D721Med (cell line): Measurements from ENCODE around the gene IL6R.

ENCODE experiments used
- DNase-seq: peaks from one replicate; pipeline ENCODE4 v3.0.0; 2011; ENCODE audit warnings: low spot score; ENCODE audit not compliant: insufficient read length
- FAIRE-seq: peaks from 2 replicates; lab custom pipeline; 2011; peaks lifted over from hg19 to GRCh38; lab: Jason Lieb, UNC
- CTCF ChIP-seq: IDR thresholded peaks from 2 replicates; pipeline ENCODE4 v1.5.1; 2012; ENCODE audit warnings: mild to moderate bottlenecking, control low read depth; ENCODE audit not compliant: insufficient read depth; ENCODE audit errors: missing control alignments

Gene IL6R

GRCh38 chr1:154384650-154385489 is 20.3 kb upstream of the IL6R start:
- FAIRE-seq = no peak
- no peak for TF ChIP-seq CTCF
- no peak for DNase-seq

GRCh38 chr1:154386643-154387352 is 18.3 kb upstream of the IL6R start:
- TF ChIP-seq CTCF = no peak
- FAIRE-seq (no peak), DNase-seq (no peak)

GRCh38 chr1:154391086-154391770 is 13.9 kb upstream of the IL6R start:
- FAIRE-seq = no peak

GRCh38 chr1:154398141-154398540 is 7.0 kb upstream of the IL6R start:
- no peak for FAIRE-seq
- TF ChIP-seq CTCF = no peak
- DNase-seq = no peak

More at GRCh38 chr1:154391086-154391770, 13.9 kb upstream of the IL6R start:
- DNase-seq = no peak
- no peak for TF ChIP-seq CTCF

GRCh38 chr1:154398678-154399077 is 6.5 kb upstream of the IL6R start:
- DNase-seq = no peak
- no peak for FAIRE-seq
- TF ChIP-seq CTCF = no peak

GRCh38 chr1:154400381-154400801 is 4.8 kb upstream of the IL6R start:
- FAIRE-seq (no peak), DNase-seq (no peak)
- TF ChIP-seq CTCF = no peak
